Measurements from ENCODE around the gene PHF19. TPM values are rescaled to one million over a fixed set of nuclear protein-coding genes. Genes with fewer than 3 reads are reported as not detected.
A peak's percentile ranks its signal among the peaks of the same experiment; 100 is the strongest.

PHF19 gene
- total RNA-seq, 1 experiment from 2014 or later: 66.8 TPM

DNA sequence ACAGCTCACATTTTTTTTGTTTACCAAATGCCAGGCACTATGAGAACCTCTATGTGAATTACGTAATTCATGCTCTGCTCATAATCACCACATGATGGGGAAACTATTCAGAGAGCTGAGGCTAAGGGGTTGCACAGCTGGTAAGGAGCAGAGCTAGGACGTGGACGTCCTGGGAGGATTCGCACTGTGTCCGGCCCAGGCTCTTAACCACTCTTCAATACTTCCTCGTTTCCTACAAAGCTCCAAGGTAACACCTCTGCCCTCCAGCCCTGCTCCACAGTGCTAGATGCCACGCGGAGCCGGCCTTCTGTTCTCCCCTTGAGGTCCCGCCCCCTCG is 8.7 kb downstream of the PHF19 start:
- H2BK15ac ChIP-seq (ENCODE audit: low read depth, low read length): no peak overlapping the region
- no peak overlapping the region for H4K5ac ChIP-seq (ENCODE audit: insufficient read length, low read depth, low read length)
- Mint-ChIP-seq H3K36me3 (ENCODE audit: insufficient read depth in 1 of 3, low read depth in 3 of 3) (peaks cover 3 to 54% (median 17%) of the 10 kb centered on the region in 3 experiments; a peak in 6 of 7 replicates), H3K9me3 (no peaks in the 10 kb centered on the region; a peak in 1 of 5 replicates), H3K27me3 (ENCODE audit: low read depth) (no peaks in the 10 kb centered on the region), H3K4me1 (peaks cover 25 to 33% of the 10 kb centered on the region in 2 experiments), H3K4me3 (peak overlapping the region; percentile 33 to 49), H3K27ac (no peak overlapping the region)
- H2BK120ac ChIP-seq (ENCODE audit: low read depth, low read length, poor library complexity, severe bottlenecking): no peak overlapping the region
- peaks cover 4% of the 10 kb centered on the region; the same call in 1 of the 2 replicates for H3K4me1 ChIP-seq (ENCODE audit: insufficient read depth, low read length)
- TF ChIP-seq, protein P1, sequence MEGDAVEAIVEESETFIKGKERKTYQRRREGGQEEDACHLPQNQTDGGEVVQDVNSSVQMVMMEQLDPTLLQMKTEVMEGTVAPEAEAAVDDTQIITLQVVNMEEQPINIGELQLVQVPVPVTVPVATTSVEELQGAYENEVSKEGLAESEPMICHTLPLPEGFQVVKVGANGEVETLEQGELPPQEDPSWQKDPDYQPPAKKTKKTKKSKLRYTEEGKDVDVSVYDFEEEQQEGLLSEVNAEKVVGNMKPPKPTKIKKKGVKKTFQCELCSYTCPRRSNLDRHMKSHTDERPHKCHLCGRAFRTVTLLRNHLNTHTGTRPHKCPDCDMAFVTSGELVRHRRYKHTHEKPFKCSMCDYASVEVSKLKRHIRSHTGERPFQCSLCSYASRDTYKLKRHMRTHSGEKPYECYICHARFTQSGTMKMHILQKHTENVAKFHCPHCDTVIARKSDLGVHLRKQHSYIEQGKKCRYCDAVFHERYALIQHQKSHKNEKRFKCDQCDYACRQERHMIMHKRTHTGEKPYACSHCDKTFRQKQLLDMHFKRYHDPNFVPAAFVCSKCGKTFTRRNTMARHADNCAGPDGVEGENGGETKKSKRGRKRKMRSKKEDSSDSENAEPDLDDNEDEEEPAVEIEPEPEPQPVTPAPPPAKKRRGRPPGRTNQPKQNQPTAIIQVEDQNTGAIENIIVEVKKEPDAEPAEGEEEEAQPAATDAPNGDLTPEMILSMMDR (conservative IDR thresholded peaks at IDR 0.05): no peak
- H4K8ac ChIP-seq (replicated peaks; ENCODE audit: insufficient read length, low read depth, low read length): no peak overlapping the region
- H4K91ac ChIP-seq (ENCODE audit: insufficient read length, low read depth, low read length): no peak overlapping the region
- no peak overlapping the region for H2BK12ac ChIP-seq (ENCODE audit: insufficient read length, low read depth, low read length)
- no peaks in the 10 kb centered on the region for H3K23me2 ChIP-seq (ENCODE audit: insufficient read length, low read depth, low read length, poor library complexity, severe bottlenecking)
- no peak overlapping the region for H2AK5ac ChIP-seq (ENCODE audit: insufficient read length, low read length)
- no peak overlapping the region for H3K4ac ChIP-seq (ENCODE audit: low read depth, low read length)
- no peak overlapping the region for H3K9ac ChIP-seq (ENCODE audit: extremely low read depth, insufficient read length, low read length)
- no peaks in the 10 kb centered on the region for H3K27me3 ChIP-seq (ENCODE audit: insufficient read depth, low read length)
- no peak overlapping the region for H2BK5ac ChIP-seq (ENCODE audit: insufficient read length, low read length)
- no peaks in the 10 kb centered on the region for H3K9me3 ChIP-seq (ENCODE audit: control insufficient read depth, low read depth, low read length)
- no peaks in the 10 kb centered on the region for H3K79me1 ChIP-seq (ENCODE audit: insufficient read depth, low read depth, low read length, poor library complexity, severe bottlenecking)
- no peak overlapping the region for H3K27ac ChIP-seq (ENCODE audit: insufficient read length, low read depth, low read length)
- no peak overlapping the region for H3K56ac ChIP-seq (ENCODE audit: insufficient read length, low read depth, low read length)
- WGBS (ENCODE audit: extremely low coverage, insufficient read length, low lambda C conversion rate): no CpG with 5 or more reads among the region's 11 CpGs
- peak overlapping the region; percentile 35 for H3K4me2 ChIP-seq (ENCODE audit: insufficient read depth, insufficient read length, low read length)
- H3K18ac ChIP-seq (ENCODE audit: insufficient read length, low read depth, low read length): no peak overlapping the region
- H3K23ac ChIP-seq (ENCODE audit: insufficient read length, low read depth, low read length): no peak overlapping the region
- H4K20me1 ChIP-seq (ENCODE audit: control insufficient read depth, insufficient read depth, insufficient read length): no peaks in the 10 kb centered on the region
- H2AFZ ChIP-seq (ENCODE audit: low read length): no peak overlapping the region
- no peak overlapping the region for H3T11ph ChIP-seq (ENCODE audit: low read length)
- H3K14ac ChIP-seq (ENCODE audit: insufficient read depth, low read length): no peak overlapping the region
- H3K79me2 ChIP-seq (ENCODE audit: insufficient read depth, low read length): no peaks in the 10 kb centered on the region
- DNase-seq: no peak
- no peak overlapping the region for H2BK20ac ChIP-seq (ENCODE audit: low read depth, low read length, poor library complexity, severe bottlenecking)

Measured in H9 (cell line).